KMS-11 (cell line): Measurements from ENCODE around the gene ZNF396.

Experiments
- H2AFZ ChIP-seq: fragments of 200-600 bp; sonication (generic); 2 replicates; pipeline ENCODE4 v1.6.1; 2016; ENCODE audit warnings: antibody characterized with exemption, mixed run types, low read depth
- H3K27ac ChIP-seq: fragments of 200-600 bp; sonication (generic); 2 replicates; pipeline ENCODE4 v1.6.1; 2016; ENCODE audit warnings: mild to moderate bottlenecking, mixed run types
- H3K27me3 ChIP-seq: fragments of 200-600 bp; sonication (generic); 2 replicates; pipeline ENCODE4 v1.6.1; 2017; ENCODE audit warnings: mild to moderate bottlenecking, low read depth, mixed run types, moderate library complexity; ENCODE audit not compliant: insufficient read depth
- H3K36me3 ChIP-seq: fragments of 200-600 bp; sonication (generic); 2 replicates; pipeline ENCODE4 v1.6.1; 2017; ENCODE audit warnings: mild to moderate bottlenecking, mixed run types; ENCODE audit not compliant: insufficient read depth
- H3K4me1 ChIP-seq: fragments of 200-600 bp; sonication (generic); 2 replicates; pipeline ENCODE4 v1.6.1; 2016; ENCODE audit warnings: mild to moderate bottlenecking, low read depth, mixed run types; ENCODE audit not compliant: poor library complexity, severe bottlenecking
- H3K4me2 ChIP-seq: fragments of 200-600 bp; sonication (generic); 2 replicates; pipeline ENCODE4 v1.7.0; 2016; ENCODE audit warnings: mild to moderate bottlenecking, mixed run types
- H3K4me3 ChIP-seq: fragments of 200-600 bp; sonication (generic); IDR thresholded peaks from 2 replicates; pipeline ENCODE4 v1.6.1; 2017; ENCODE audit warnings: low read depth, low read length, mixed read lengths; ENCODE audit not compliant: insufficient read depth
- H3K79me2 ChIP-seq: fragments of 200-600 bp; sonication (generic); 2 replicates; pipeline ENCODE4 v1.6.1; 2016; ENCODE audit warnings: low read depth, mixed run types; ENCODE audit not compliant: insufficient read depth
- H3K9ac ChIP-seq: fragments of 200-600 bp; sonication (generic); 2 replicates; pipeline ENCODE4 v1.6.1; 2016; ENCODE audit warnings: mild to moderate bottlenecking, mixed run types
- H4K20me1 ChIP-seq: fragments of 200-600 bp; sonication (generic); 2 replicates; pipeline ENCODE4 v1.6.1; 2016; ENCODE audit warnings: mild to moderate bottlenecking, mixed run types; ENCODE audit not compliant: insufficient read depth
- CTCF ChIP-seq: fragments of 200-600 bp; sonication (generic); conservative IDR thresholded peaks from 2 replicates; pipeline ENCODE4 v1.6.1; 2017; ENCODE audit warnings: low read depth, mild to moderate bottlenecking, antibody characterized with exemption, low read length, moderate library complexity, mixed read lengths

The ZNF396 gene

GRCh38 chr18:35418610-35419009 lies 41.5 kb upstream of the ZNF396 start:
- Histone ChIP-seq H3K9ac (no peak overlapping the region), H2AFZ (no peak overlapping the region), H3K4me2 (no peak overlapping the region), H3K27me3 (no peaks in the 10 kb centered on the region), H3K27ac (no peak overlapping the region), H3K79me2 (no peaks in the 10 kb centered on the region), H3K4me1 (no peaks in the 10 kb centered on the region), H3K4me3 (no peak overlapping the region), H3K36me3 (no peaks in the 10 kb centered on the region), H4K20me1 (no peaks in the 10 kb centered on the region)
- TF ChIP-seq CTCF, result no peak

- TF ChIP-seq CTCF, result no peak
- no peaks in the 10 kb centered on the region for H3K27me3 ChIP-seq
- no peaks in the 10 kb centered on the region for H3K4me1 ChIP-seq
- H4K20me1 ChIP-seq, result no peaks in the 10 kb centered on the region
- H3K9ac ChIP-seq, result no peak overlapping the region
- no peak overlapping the region for H3K4me3 ChIP-seq
- no peak overlapping the region for H3K4me2 ChIP-seq
- H3K36me3 ChIP-seq, result no peaks in the 10 kb centered on the region
- no peak overlapping the region for H3K27ac ChIP-seq
- H2AFZ ChIP-seq, result no peak overlapping the region
- no peaks in the 10 kb centered on the region for H3K79me2 ChIP-seq
These were observed 40.1 kb upstream of the ZNF396 start for GRCh38 chr18:35417223-35417622.

GRCh38 chr18:35415511-35416073 lies 38.5 kb upstream of the ZNF396 start:
- Histone ChIP-seq H3K36me3 (no peaks in the 10 kb centered on the region), H3K9ac (no peak overlapping the region), H3K4me2 (no peak overlapping the region), H4K20me1 (no peaks in the 10 kb centered on the region), H3K79me2 (no peaks in the 10 kb centered on the region), H2AFZ (no peak overlapping the region), H3K4me1 (no peaks in the 10 kb centered on the region), H3K27ac (no peak overlapping the region), H3K4me3 (no peak overlapping the region), H3K27me3 (no peaks in the 10 kb centered on the region)
- TF ChIP-seq CTCF, result no peak

DNA sequence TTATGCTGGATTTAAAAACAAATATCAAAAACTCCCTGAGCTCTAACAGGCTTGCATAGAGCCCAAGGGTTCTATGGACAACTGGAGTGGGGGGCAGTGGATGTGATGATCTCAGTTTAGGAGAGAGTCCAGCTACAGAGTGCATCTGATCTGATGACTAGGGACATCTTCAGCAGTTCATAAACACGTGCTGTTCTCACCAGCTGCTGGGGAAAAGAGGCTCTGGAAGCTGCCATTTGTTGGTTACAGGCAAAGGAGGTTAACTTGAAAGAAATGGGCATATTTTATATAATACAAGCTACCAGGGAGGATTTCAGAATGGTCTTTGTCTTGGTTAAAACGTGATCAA lies 36.0 kb upstream of the ZNF396 start:
- no peaks in the 10 kb centered on the region for H4K20me1 ChIP-seq
- H3K4me2 ChIP-seq, result no peak overlapping the region
- H3K36me3 ChIP-seq, result no peaks in the 10 kb centered on the region
- H3K4me1 ChIP-seq, result no peaks in the 10 kb centered on the region
- no peak overlapping the region for H3K27ac ChIP-seq
- H3K4me3 ChIP-seq, result no peak overlapping the region
- no peaks in the 10 kb centered on the region for H3K27me3 ChIP-seq
- no peak for TF ChIP-seq CTCF
- H2AFZ ChIP-seq, result no peak overlapping the region
- no peak overlapping the region for H3K9ac ChIP-seq
- no peaks in the 10 kb centered on the region for H3K79me2 ChIP-seq
